Measurements from ENCODE around the gene ZC3H13.

The ZC3H13 gene

DNA sequence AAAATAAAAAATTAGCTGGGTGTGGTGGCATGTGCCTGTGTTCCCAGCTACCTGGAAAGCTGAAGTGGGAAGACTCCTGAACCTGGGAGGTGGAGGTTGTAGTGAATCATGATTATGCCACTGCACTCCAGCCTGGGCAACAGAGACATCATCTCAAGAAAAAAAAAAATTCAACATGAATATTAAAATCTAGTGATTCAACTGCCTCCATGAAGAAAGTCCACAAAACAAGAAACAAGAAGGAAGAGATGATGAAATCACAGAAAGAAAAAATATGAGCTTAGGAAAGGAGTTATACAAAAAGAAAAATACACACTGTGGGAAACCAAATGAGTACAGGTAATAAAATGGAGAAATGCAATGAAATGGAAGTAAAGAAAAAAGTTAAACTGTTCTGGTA is 101.4 kb downstream of the ZC3H13 start:
- Mint-ChIP-seq H3K4me3 (no peak overlapping the region), H3K36me3 (peaks cover 7% of the 10 kb centered on the region), H3K4me1 (no peaks in the 10 kb centered on the region), H3K9me3 (no peaks in the 10 kb centered on the region), H3K27ac (peak overlapping the region; percentile 35), H3K27me3 (no peaks in the 10 kb centered on the region)
- CTCF ChIA-PET = interaction anchor here (1.5 kb wide), 1 partner anchor 34 kb away, joined by 3 read pairs; no protein-coding TSS in a partner anchor
- DNase-seq = no peak

DNA sequence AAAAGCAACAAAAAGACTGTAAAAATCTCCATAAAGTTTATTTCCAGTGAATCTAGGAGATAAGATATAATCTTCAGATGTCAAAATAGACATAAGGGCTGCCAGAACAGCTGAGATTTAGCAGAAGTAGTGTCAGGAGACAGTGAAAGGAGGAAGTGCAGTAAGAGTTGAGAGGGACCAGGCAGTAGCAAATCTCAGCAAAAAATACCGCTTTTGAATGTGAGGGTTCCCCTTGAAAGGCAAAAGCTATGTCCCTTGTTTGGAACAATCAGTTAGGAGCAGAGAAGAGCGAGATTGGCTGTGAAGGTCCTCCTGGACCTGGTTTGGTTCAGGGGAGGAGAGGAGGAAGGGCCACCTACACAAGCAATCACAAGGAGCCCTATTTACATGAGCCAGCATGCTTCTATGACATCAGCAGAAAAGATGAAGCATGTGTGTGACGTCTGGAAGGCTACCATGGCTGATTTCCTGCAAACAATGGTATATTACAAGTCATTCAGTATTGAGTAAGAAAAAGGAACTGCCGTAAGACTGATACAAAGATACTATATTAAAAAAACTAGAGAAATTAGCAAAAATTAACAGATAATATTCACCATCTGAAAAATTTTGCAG is 102.1 kb downstream of the ZC3H13 start:
- CTCF ChIA-PET = interaction anchor here (1.5 kb wide), 1 partner anchor 34 kb away, joined by 3 read pairs; no protein-coding TSS in a partner anchor
- Mint-ChIP-seq H3K27me3 (no peaks in the 10 kb centered on the region), H3K9me3 (no peaks in the 10 kb centered on the region), H3K36me3 (peaks cover 1% of the 10 kb centered on the region), H3K27ac (no peak overlapping the region), H3K4me1 (no peaks in the 10 kb centered on the region), H3K4me3 (no peak overlapping the region)
- no peak for DNase-seq

DNA sequence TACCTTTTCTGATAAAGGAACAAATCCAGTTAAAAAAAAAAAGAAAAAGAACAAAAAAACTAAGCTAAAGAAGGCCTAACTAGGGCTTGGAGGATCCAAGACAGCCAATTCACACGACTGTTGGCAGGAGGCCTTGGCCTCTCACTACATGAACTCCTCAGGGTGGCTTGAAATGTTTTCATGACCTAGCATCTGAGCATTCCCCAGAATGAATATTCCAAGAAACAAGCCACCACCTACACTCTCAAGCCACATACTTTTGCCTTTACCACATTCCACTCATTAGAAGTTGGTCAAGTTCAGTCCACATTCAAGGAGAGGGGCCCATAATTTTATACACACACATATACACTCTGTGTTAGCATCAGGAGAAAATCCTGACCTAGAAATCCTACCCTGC is 103.4 kb downstream of the ZC3H13 start:
- Mint-ChIP-seq H3K27me3 (no peaks in the 10 kb centered on the region), H3K9me3 (no peaks in the 10 kb centered on the region), H3K4me1 (no peaks in the 10 kb centered on the region), H3K4me3 (no peak overlapping the region), H3K27ac (no peak overlapping the region), H3K36me3 (peaks cover 1% of the 10 kb centered on the region)
- CTCF ChIA-PET = no interaction called here
- DNase-seq = no peak

DNA sequence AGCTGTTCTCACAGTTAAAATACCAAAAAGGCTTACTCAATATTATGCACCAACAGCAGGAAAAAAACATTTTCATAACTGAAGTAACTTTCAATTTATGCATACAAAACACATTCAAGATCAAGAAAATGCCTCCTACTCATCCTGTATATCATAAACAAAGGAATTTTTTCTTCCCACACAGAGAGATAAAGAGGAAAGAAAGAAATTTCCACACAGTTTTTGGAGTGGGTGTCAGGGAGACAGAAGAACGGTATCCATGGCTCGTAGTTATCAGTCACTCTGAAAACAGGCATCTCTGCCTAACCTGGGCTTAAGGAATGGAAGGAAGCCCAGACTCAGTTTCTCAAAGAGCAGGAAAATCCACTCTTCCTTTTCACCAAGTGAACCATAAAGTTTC is 108.6 kb downstream of the ZC3H13 start:
- no peaks in the 10 kb centered on the region for H3K9me3 Mint-ChIP-seq
- no peak overlapping the region for H3K4me3 Mint-ChIP-seq
- H3K36me3 Mint-ChIP-seq = no peaks in the 10 kb centered on the region
- CTCF ChIA-PET = no interaction called here
- peaks cover 4% of the 10 kb centered on the region for H3K27me3 Mint-ChIP-seq
- H3K27ac Mint-ChIP-seq = no peak overlapping the region
- DNase-seq = no peak
- no peaks in the 10 kb centered on the region for H3K4me1 Mint-ChIP-seq

DNA sequence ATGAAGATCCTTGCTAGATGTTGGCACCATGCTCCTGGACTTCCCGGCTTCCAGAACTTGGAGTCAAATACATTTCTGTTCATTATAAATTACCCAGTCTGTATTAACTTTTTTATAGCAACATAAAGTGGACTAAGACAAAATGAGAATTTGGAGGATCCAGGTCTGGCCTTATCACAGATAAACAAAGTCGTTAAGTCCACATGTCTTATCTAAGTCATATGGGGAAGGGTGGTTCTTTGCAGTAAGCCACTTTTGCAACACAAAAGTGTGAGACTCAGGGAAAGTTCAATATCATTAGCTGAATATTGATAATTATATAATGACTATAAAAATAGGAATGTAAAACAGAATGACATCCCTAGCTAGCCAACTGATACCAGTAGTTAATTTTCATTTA is 109.4 kb downstream of the ZC3H13 start:
- no peak overlapping the region for H3K27ac Mint-ChIP-seq
- H3K9me3 Mint-ChIP-seq = peaks cover 2% of the 10 kb centered on the region
- H3K4me3 Mint-ChIP-seq = no peak overlapping the region
- H3K27me3 Mint-ChIP-seq = peaks cover 4% of the 10 kb centered on the region
- CTCF ChIA-PET = no interaction called here
- no peaks in the 10 kb centered on the region for H3K4me1 Mint-ChIP-seq
- H3K36me3 Mint-ChIP-seq = no peaks in the 10 kb centered on the region
- DNase-seq = no peak

GRCh38 chr13:45941261-45941660 is 111.3 kb downstream of the ZC3H13 start:
- no peak overlapping the region for H3K4me3 Mint-ChIP-seq
- H3K27me3 Mint-ChIP-seq = peaks cover 4% of the 10 kb centered on the region
- H3K36me3 Mint-ChIP-seq = no peaks in the 10 kb centered on the region
- peaks cover 2% of the 10 kb centered on the region for H3K9me3 Mint-ChIP-seq
- DNase-seq = no peak
- H3K27ac Mint-ChIP-seq = no peak overlapping the region
- H3K4me1 Mint-ChIP-seq = no peaks in the 10 kb centered on the region
- CTCF ChIA-PET = no interaction called here

- no peak for DNase-seq
- CTCF ChIA-PET = no interaction called here
- Mint-ChIP-seq H3K9me3 (peaks cover 2% of the 10 kb centered on the region), H3K4me3 (no peak overlapping the region), H3K27ac (no peak overlapping the region), H3K4me1 (no peaks in the 10 kb centered on the region), H3K36me3 (no peaks in the 10 kb centered on the region), H3K27me3 (peaks cover 6% of the 10 kb centered on the region)
Observed at GRCh38 chr13:45940061-45940460, 112.5 kb downstream of the ZC3H13 start.

DNA sequence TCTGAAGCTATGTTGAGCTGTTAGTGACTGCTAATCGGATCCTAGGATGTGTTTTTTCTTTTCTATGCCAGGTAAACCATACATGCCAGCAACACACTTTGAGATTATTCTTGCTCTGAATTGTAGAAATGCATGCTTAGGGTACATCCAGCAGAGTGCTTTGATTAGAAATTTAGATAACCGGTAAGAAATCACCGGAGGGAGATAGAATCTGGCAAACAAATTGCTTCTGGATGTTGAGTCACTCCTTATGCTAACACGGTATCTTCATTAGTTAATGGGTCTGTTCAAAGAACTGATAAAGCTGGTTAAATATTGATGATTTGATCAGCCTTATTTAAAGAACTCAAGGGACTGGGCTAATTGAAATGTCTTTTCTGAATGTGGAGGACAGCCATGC is 115.9 kb downstream of the ZC3H13 start:
- CTCF ChIA-PET = interaction anchor here (1.3 kb wide), 1 partner anchor 16 kb away, joined by 3 read pairs; no protein-coding TSS in a partner anchor
- Mint-ChIP-seq H3K4me3 (no peak overlapping the region), H3K4me1 (no peaks in the 10 kb centered on the region), H3K9me3 (peaks cover 2% of the 10 kb centered on the region), H3K27ac (no peak overlapping the region), H3K27me3 (peaks cover 17% of the 10 kb centered on the region), H3K36me3 (no peaks in the 10 kb centered on the region)
- DNase-seq = no peak

DNA sequence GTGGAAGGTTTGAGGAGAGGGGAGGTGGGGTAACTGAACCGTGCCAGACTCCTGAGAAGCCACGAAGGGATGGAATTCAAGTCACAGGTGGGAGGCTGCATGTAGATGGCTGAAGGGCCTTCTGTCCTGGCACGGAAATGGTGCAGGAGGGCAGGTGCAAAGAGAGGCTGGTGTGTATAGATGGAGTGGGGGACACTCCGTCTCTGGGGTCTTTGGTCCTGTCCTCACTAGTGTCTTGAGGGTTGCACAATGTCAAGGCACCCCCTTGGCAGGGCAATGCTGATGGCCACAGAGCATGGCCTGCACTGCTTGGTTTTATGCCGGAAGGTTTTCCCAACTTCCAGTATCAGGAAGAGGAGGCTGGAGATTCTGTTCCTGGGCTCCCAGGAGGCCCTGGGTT is 118.3 kb downstream of the ZC3H13 start:
- H3K4me3 Mint-ChIP-seq = no peak overlapping the region
- DNase-seq = no peak
- CTCF ChIA-PET = no interaction called here
- peaks cover 18% of the 10 kb centered on the region for H3K27me3 Mint-ChIP-seq
- peaks cover 2% of the 10 kb centered on the region for H3K9me3 Mint-ChIP-seq
- H3K27ac Mint-ChIP-seq = no peak overlapping the region
- H3K36me3 Mint-ChIP-seq = no peaks in the 10 kb centered on the region
- no peaks in the 10 kb centered on the region for H3K4me1 Mint-ChIP-seq

DNA sequence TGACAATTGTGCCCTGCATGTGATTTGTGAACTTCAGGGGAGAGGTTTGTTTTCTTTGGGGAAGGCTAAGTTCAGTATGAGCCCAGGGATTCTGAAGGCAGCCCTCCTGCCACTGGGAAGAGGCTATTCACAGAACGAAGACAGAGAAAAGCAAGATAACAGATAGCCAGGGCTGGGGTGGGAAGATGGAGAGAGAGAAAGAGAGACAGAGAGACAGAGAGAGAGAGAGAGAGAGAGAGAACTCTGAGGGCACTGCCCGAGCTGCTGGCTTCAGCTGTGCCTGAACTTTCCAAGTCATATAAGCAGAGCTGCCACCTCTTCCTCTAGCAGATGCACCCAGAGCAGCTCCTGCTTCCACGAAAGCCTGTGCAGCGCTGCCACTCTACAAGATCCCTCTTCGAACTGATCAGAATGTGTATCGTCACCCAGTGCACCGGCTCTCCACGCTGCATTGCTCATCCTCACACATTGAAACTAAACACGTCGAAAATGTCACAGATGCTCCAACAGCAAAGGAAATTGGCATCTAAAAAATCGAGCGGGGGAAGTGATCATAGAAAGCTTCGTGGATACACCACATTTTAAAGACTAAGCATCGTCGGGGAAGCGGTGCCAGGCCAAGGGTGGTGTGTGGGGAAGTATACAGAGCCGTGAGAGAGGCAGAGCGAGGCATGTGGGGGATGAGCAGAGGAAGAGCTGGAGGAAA is 119.2 kb downstream of the ZC3H13 start:
- no peak overlapping the region for H3K27ac Mint-ChIP-seq
- no peak overlapping the region for H3K4me3 Mint-ChIP-seq
- CTCF ChIA-PET = no interaction called here
- no peak for DNase-seq
- H3K36me3 Mint-ChIP-seq = no peaks in the 10 kb centered on the region
- H3K4me1 Mint-ChIP-seq = no peaks in the 10 kb centered on the region
- peaks cover 18% of the 10 kb centered on the region for H3K27me3 Mint-ChIP-seq
- H3K9me3 Mint-ChIP-seq = no peaks in the 10 kb centered on the region

GRCh38 chr13:45932676-45933075 is 119.9 kb downstream of the ZC3H13 start:
- Mint-ChIP-seq H3K4me1 (no peaks in the 10 kb centered on the region), H3K27ac (no peak overlapping the region), H3K27me3 (peaks cover 18% of the 10 kb centered on the region), H3K4me3 (no peak overlapping the region), H3K36me3 (no peaks in the 10 kb centered on the region), H3K9me3 (no peaks in the 10 kb centered on the region)
- CTCF ChIA-PET = no interaction called here
- DNase-seq = no peak

DNA sequence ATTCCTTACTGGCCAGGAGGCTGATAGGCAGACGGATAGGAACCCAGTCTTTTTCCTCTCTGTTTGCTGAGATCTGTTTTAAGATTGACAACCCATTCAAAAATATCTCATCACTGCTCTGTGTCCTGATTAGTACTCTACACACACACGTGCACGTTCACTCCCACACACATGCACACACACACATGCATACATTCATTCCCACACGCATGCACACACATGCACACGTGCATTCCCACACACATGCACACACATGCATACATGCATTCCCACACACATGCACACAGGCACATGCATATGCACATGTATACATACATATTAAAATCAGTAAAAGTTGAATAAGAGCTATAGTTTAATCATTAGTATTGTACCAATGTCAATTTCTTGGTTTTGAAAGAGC is 120.4 kb downstream of the ZC3H13 start:
- no peaks in the 10 kb centered on the region for H3K36me3 Mint-ChIP-seq

DNA sequence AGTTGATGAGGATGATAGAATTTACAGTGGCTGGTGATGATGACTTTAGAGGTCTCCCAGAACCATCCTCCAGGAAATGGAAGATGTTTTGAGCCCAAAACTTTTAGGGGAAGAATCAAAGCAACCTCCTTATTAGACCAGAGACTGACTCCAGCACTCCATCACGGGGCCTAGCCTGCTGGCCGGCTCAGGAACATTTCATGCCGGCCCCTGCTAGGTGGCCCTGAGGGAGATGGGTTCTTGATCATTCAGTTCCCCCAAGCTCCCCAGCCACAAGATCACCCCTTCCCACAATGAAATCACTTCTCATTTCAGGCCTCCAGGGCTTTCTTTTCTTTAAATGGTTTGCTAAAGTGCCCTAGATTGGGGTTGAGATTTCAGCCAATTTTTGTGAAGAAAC is 121.3 kb downstream of the ZC3H13 start:
- Mint-ChIP-seq H3K27ac (no peak overlapping the region), H3K9me3 (no peaks in the 10 kb centered on the region), H3K4me1 (no peaks in the 10 kb centered on the region), H3K27me3 (peaks cover 22% of the 10 kb centered on the region), H3K4me3 (no peak overlapping the region), H3K36me3 (no peaks in the 10 kb centered on the region)
- DNase-seq = no peak
- CTCF ChIA-PET = no interaction called here

More for the DNA sequence above, 120.4 kb downstream of the ZC3H13 start:
- H3K27ac Mint-ChIP-seq = no peak overlapping the region
- H3K4me1 Mint-ChIP-seq = no peaks in the 10 kb centered on the region
- H3K27me3 Mint-ChIP-seq = peaks cover 18% of the 10 kb centered on the region
- CTCF ChIA-PET = no interaction called here
- no peaks in the 10 kb centered on the region for H3K9me3 Mint-ChIP-seq
- H3K4me3 Mint-ChIP-seq = no peak overlapping the region
- no peak for DNase-seq

GRCh38 chr13:45930177-45930576 is 122.4 kb downstream of the ZC3H13 start:
- CTCF ChIA-PET = interaction anchor here (0.6 kb wide), 1 partner anchor 1510 kb away, joined by 3 read pairs; no protein-coding TSS in a partner anchor
- H3K4me3 Mint-ChIP-seq = no peak overlapping the region
- no peaks in the 10 kb centered on the region for H3K36me3 Mint-ChIP-seq
- no peaks in the 10 kb centered on the region for H3K4me1 Mint-ChIP-seq
- no peaks in the 10 kb centered on the region for H3K9me3 Mint-ChIP-seq
- no peak for DNase-seq
- peaks cover 21% of the 10 kb centered on the region for H3K27me3 Mint-ChIP-seq
- H3K27ac Mint-ChIP-seq = no peak overlapping the region

DNA sequence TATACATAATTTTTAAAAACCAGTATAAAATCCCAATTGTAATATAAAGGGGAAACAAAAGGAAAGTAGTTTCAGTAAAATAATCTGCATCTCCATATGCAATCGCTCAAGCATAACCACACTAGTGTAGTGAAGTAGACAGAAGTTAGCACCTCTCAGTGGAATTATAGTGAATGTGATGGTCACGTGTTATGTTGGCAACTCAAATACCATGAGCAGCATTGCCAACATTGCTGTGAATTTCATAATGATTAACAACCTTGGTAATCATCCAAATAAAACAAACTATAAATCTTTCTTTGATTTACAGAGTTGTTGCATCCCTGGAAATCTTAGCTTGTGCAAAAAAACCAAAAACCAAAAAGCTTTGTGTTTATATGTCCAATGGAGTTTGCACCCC is 123.7 kb downstream of the ZC3H13 start:
- Mint-ChIP-seq H3K9me3 (no peaks in the 10 kb centered on the region), H3K4me3 (no peak overlapping the region), H3K36me3 (no peaks in the 10 kb centered on the region), H3K27me3 (peaks cover 15% of the 10 kb centered on the region), H3K4me1 (no peaks in the 10 kb centered on the region), H3K27ac (no peak overlapping the region)
- CTCF ChIA-PET = no interaction called here
- DNase-seq = no peak

Data from activated naive CD4-positive, alpha-beta T cell treated with anti-CD3 and anti-CD28 coated beads, Interleukin-2, amount 10 ng/mL, durations not matched to agents 7 days and 5 days (primary cell).